H1 (cell line): Measurements from ENCODE around the gene CFAP74. TPM values are rescaled to one million over a fixed set of nuclear protein-coding genes. Genes with fewer than 3 reads are reported as not detected.

Experiments
- CTCF ChIA-PET: fragments of 300-600 bp; sonication (Branson Sonifier 250); formaldehyde crosslinking; loops from one replicate; lab custom pipeline; 2021; ENCODE audit not compliant: partially characterized antibody; lab: Charles Lee
- POLR2A ChIA-PET: fragments of 300-600 bp; sonication (Branson Sonifier 250); formaldehyde crosslinking; loops from one replicate; lab custom pipeline; 2021; ENCODE audit warnings: inconsistent platforms; ENCODE audit not compliant: partially characterized antibody; lab: Charles Lee
- DNase-seq, 2 experiments: peaks; one replicate each; pipeline versions ENCODE4 v3.0.0 to v3.0.0-alpha.2; 2010 to 2022; ENCODE audit warnings: low spot score in 2 of 2, low read depth in 1 of 2, mixed read lengths in 1 of 2
- FAIRE-seq: peaks from 2 replicates; lab custom pipeline; 2011; peaks lifted over from hg19 to GRCh38; lab: Jason Lieb, UNC
- H2AFZ ChIP-seq: 2 replicates; pipeline ENCODE4 v1.8.1; 2012; ENCODE audit warnings: low read length, inconsistent platforms
- H2AK5ac ChIP-seq: 2 replicates; pipeline ENCODE4 v1.6.1; 2013; ENCODE audit warnings: low read depth, low read length
- H2BK120ac ChIP-seq: replicated peaks from 2 replicates; pipeline ENCODE3; 2013; ENCODE audit warnings: low read depth, low read length, inconsistent platforms
- H2BK12ac ChIP-seq: 2 replicates; pipeline ENCODE4 v1.6.1; 2013; ENCODE audit warnings: low read depth, low read length
- H2BK15ac ChIP-seq: 2 replicates; pipeline ENCODE4 v1.6.1; 2013; ENCODE audit warnings: low read length
- H2BK20ac ChIP-seq: 2 replicates; pipeline ENCODE4 v1.6.1; 2013; ENCODE audit warnings: low read length
- H2BK5ac ChIP-seq: 2 replicates; pipeline ENCODE4 v1.6.1; 2013; ENCODE audit warnings: low read depth, low read length
- H3K14ac ChIP-seq: 2 replicates; pipeline ENCODE4 v1.6.1; 2013; ENCODE audit warnings: inconsistent platforms; ENCODE audit not compliant: insufficient read length
- H3K18ac ChIP-seq: 2 replicates; pipeline ENCODE4 v1.6.1; 2013; ENCODE audit warnings: low read length; ENCODE audit errors: extremely low read depth
- H3K23ac ChIP-seq: 2 replicates; pipeline ENCODE4 v1.6.1; 2013; ENCODE audit warnings: inconsistent platforms; ENCODE audit not compliant: insufficient read length
- H3K23me2 ChIP-seq: 2 replicates; pipeline ENCODE4 v1.6.1; 2013; ENCODE audit warnings: low read depth, low read length
- H3K27ac ChIP-seq: 2 replicates; pipeline ENCODE4 v1.6.1; 2011; ENCODE audit warnings: low read depth, low read length, inconsistent platforms
- H3K27me3 ChIP-seq, 4 experiments: replicated peaks in 1 of 4; 1 replicate in 1 of 4; 2 replicates in 3 of 4; pipeline versions ENCODE4 v1.6.1 to v1.8.1; 2011 to 2013; ENCODE audit warnings: low read length in 3 of 4, mild to moderate bottlenecking in 3 of 4, inconsistent platforms in 2 of 4, mixed read lengths in 2 of 4, moderate library complexity in 1 of 4; ENCODE audit not compliant: control insufficient read depth in 3 of 4, insufficient read depth in 3 of 4; ENCODE audit errors: extremely low read depth in 1 of 4
- H3K36me3 ChIP-seq, 4 experiments: 2 replicates each; pipeline versions ENCODE4 v1.6.1 to v1.8.1; 2011 to 2013; ENCODE audit warnings: mild to moderate bottlenecking in 4 of 4, low read length in 3 of 4, moderate library complexity in 2 of 4, control low read depth in 1 of 4, inconsistent platforms in 1 of 4; ENCODE audit not compliant: insufficient read depth in 4 of 4, control insufficient read depth in 2 of 4
- H3K4ac ChIP-seq: replicated peaks from 2 replicates; pipeline ENCODE3; 2013; ENCODE audit warnings: low read length, low read depth, mixed read lengths, inconsistent platforms; ENCODE audit not compliant: insufficient read length
- H3K4me1 ChIP-seq, 4 experiments: replicated peaks in 1 of 4; 1 replicate in 1 of 4; 2 replicates in 3 of 4; pipeline versions ENCODE4 v1.6.1 to v1.8.1; 2011 to 2013; ENCODE audit warnings: low read length in 3 of 4, inconsistent platforms in 2 of 4, mixed read lengths in 1 of 4; ENCODE audit not compliant: insufficient read depth in 4 of 4, control insufficient read depth in 3 of 4
- H3K4me2 ChIP-seq, 2 experiments: 2 replicates each; pipeline versions ENCODE4 v1.6.1 to v1.8.1; 2011 to 2013; ENCODE audit warnings: low read depth in 2 of 2, low read length in 2 of 2, control low read depth in 1 of 2, inconsistent platforms in 1 of 2, mild to moderate bottlenecking in 1 of 2; ENCODE audit not compliant: insufficient read depth in 1 of 2
- H3K4me3 ChIP-seq, 4 experiments: fragments of 200-600, 300-600 bp in 1 of 4; sonication (generic), shearing (Covaris generic), sonication (Bioruptor Twin) in 1 of 4; 2 replicates each; pipeline versions ENCODE4 v1.5.1 to v1.8.1; 2011 to 2016; ENCODE audit warnings: low read length in 4 of 4, low read depth in 3 of 4, control low read depth in 2 of 4, inconsistent platforms in 2 of 4, mild to moderate bottlenecking in 2 of 4, mixed read lengths in 1 of 4, moderate library complexity in 1 of 4; ENCODE audit not compliant: insufficient read depth in 2 of 4; ENCODE audit errors: extremely low read depth in 1 of 4
- H3K56ac ChIP-seq: replicated peaks from 2 replicates; pipeline ENCODE3; 2013; ENCODE audit warnings: low read depth, mild to moderate bottlenecking, mixed read lengths, low read length, inconsistent platforms; ENCODE audit not compliant: insufficient read length
- H3K79me1 ChIP-seq: 2 replicates; pipeline ENCODE4 v1.6.1; 2013; ENCODE audit warnings: low read depth, low read length, control low read depth
- H3K79me2 ChIP-seq, 2 experiments: 2 replicates each; pipeline versions ENCODE4 v1.6.1 to v1.8.1; 2012 to 2013; ENCODE audit warnings: low read length in 2 of 2, mild to moderate bottlenecking in 2 of 2, inconsistent platforms in 1 of 2; ENCODE audit not compliant: insufficient read depth in 2 of 2, control insufficient read depth in 1 of 2
- H3K9ac ChIP-seq, 4 experiments: replicated peaks in 1 of 4; 1 replicate in 1 of 4; 2 replicates in 3 of 4; pipeline versions ENCODE4 v1.6.1 to v1.8.1; 2011 to 2013; ENCODE audit warnings: low read depth in 3 of 4, low read length in 3 of 4, control low read depth in 2 of 4, mild to moderate bottlenecking in 2 of 4, moderate library complexity in 2 of 4, inconsistent platforms in 1 of 4; ENCODE audit errors: extremely low read depth in 1 of 4
- H3K9me3 ChIP-seq, 2 experiments: 2 replicates each; pipeline versions ENCODE4 v1.6.1 to v1.8.1; 2012 to 2013; ENCODE audit warnings: mild to moderate bottlenecking in 2 of 2, moderate library complexity in 2 of 2, control low read depth in 1 of 2, inconsistent platforms in 1 of 2, low read depth in 1 of 2, low read length in 1 of 2, mixed read lengths in 1 of 2; ENCODE audit not compliant: insufficient read depth in 2 of 2
- H4K20me1 ChIP-seq, 2 experiments: replicated peaks in 1 of 2; 2 replicates each; pipeline versions ENCODE3 to v1.8.1; 2011 to 2013; ENCODE audit warnings: inconsistent platforms in 2 of 2, low read length in 2 of 2, mild to moderate bottlenecking in 1 of 2; ENCODE audit not compliant: insufficient read depth in 2 of 2, control insufficient read depth in 1 of 2
- H4K5ac ChIP-seq: 2 replicates; pipeline ENCODE4 v1.6.1; 2013; ENCODE audit warnings: low read length, low read depth, mixed read lengths, inconsistent platforms; ENCODE audit not compliant: insufficient read length
- H4K8ac ChIP-seq: 2 replicates; pipeline ENCODE4 v1.8.0; 2013; ENCODE audit warnings: mild to moderate bottlenecking, moderate library complexity, low read length, inconsistent platforms; ENCODE audit not compliant: insufficient read depth; ENCODE audit errors: extremely low read depth
- H4K91ac ChIP-seq: replicated peaks from 2 replicates; pipeline ENCODE3; 2013; ENCODE audit warnings: low read length, mixed read lengths, inconsistent platforms; ENCODE audit not compliant: insufficient read length
- FOSL1 ChIP-seq: IDR thresholded peaks from 2 replicates; pipeline ENCODE4 v1.6.1; 2011; ENCODE audit warnings: mild to moderate bottlenecking, low read depth, low read length, moderate library complexity; ENCODE audit not compliant: insufficient read depth
- KDM1A ChIP-seq: fragments of 200-600, 300-600 bp; sonication (generic); IDR thresholded peaks from 2 replicates; pipeline ENCODE4 v1.7.1; 2016; ENCODE audit warnings: mild to moderate bottlenecking, low read length, borderline replicate concordance
- POLR2A ChIP-seq, 2 experiments: IDR thresholded peaks; 1 replicate in 1 of 2; 2 replicates in 1 of 2; pipeline ENCODE4 v1.6.1; 2011; ENCODE audit warnings: low read depth in 2 of 2, low read length in 2 of 2, mild to moderate bottlenecking in 2 of 2; ENCODE audit errors: control extremely low read depth in 1 of 2
- SIN3A ChIP-seq, 2 experiments: IDR thresholded peaks in 1 of 2; conservative IDR thresholded peaks in 1 of 2; 2 replicates each; pipeline ENCODE4 v1.6.1; 2011 to 2012; ENCODE audit warnings: low read length in 2 of 2, improper control_type of control experiment in 1 of 2, low read depth in 1 of 2, mild to moderate bottlenecking in 1 of 2
- TCF12 ChIP-seq: IDR thresholded peaks from 2 replicates; pipeline ENCODE4 v1.6.1; 2011; ENCODE audit warnings: low read depth, mild to moderate bottlenecking, low read length
- WGBS, 2 experiments: shearing (Covaris generic) in 1 of 2; methylation state at CpG; one replicate each; pipeline versions ENCODE4 v1.1.6 to v1.1.7; 2013 to 2015; ENCODE audit warnings: low lambda C conversion rate in 2 of 2, mixed read lengths in 2 of 2, inconsistent platforms in 1 of 2, low coverage in 1 of 2, missing lambda C conversion rate in 1 of 2; ENCODE audit not compliant: insufficient replicate concordance in 2 of 2, insufficient coverage in 1 of 2, insufficient read length in 1 of 2; ENCODE audit errors: extremely low coverage in 1 of 2, missing lambda C conversion rate in 1 of 2; 5-methylcytosine and 5-hydroxymethylcytosine counted together
- polyA plus RNA-seq, 7 experiments: library from polyadenylated mRNA; depleted of rRNA in 3 of 7; stranded (reverse) in 5 of 7; unstranded in 2 of 7; fragments of >200 nt in 5 of 7; fragments of 200-250 nt in 2 of 7; gene quantifications; 1 replicate in 5 of 7; 2 replicates in 1 of 7; 4 replicates in 1 of 7; pipeline versions ENCODE4 v1.2.1 to v1.2.3, GENCODE V29; 2011 to 2013; ENCODE audit warnings: missing spikeins in 2 of 7, mixed read lengths in 2 of 7
- total RNA-seq: library from RNA; stranded (reverse); fragmentation: NEBNext Ultra II Directional; extraction: Animal tissue kit (Norgen Biotek cat#: 25700); gene quantifications from 2 replicates; pipeline ENCODE4 v1.2.1, GENCODE V29; 2021
- TF ChIP-seq, protein P1 (sequence below): IDR thresholded peaks from 2 replicates; pipeline ENCODE4 v1.6.1; 2011; ENCODE audit warnings: low read depth, mild to moderate bottlenecking, low read length; ENCODE audit not compliant: insufficient read depth

CFAP74 gene
- total and polyA plus RNA-seq, 2 of the 8 experiments (the other 6 are each of a cell fraction or from before 2014, with no cell fraction given): 0.09 to 0.20 TPM

DNA sequence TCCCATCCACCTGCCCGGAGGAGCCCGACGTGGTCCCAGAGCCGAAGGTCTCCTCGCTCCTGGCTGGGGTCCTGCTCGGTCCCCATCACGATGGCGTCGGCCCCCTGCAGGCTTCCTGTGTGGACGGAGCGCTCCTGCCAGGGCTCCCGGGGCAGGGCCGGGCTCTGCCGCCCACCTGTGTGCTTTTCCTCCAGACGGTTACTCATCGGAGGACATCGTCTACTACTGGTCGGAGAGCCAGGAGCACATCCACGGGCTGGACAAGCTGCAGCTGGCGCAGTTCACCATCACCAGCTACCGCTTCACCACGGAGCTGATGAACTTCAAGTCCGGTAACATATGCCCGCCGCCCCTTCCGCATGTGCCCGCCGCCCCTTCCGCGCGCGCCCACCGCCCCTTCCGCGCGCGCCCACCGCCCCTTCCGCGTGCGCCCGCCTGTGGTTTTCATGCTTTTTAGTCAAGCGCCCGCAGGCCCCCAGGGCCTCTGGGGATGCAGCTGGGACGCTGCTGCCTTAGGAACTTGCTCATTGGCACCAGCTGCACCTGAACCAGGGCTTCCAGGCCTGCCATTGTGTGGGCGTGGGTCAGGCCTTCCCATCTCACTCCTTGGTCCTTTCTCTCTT lies 24.5 kb upstream of the CFAP74 start:
- H2BK5ac ChIP-seq: no peak overlapping the region
- no peaks in the 10 kb centered on the region for H3K27me3 ChIP-seq
- FAIRE-seq (no peak), DNase-seq (no peak)
- no peaks in the 10 kb centered on the region for H3K23me2 ChIP-seq
- H3K9ac ChIP-seq: no peak overlapping the region
- no peak overlapping the region for H3K14ac ChIP-seq
- H2BK120ac ChIP-seq: no peak overlapping the region
- no peak overlapping the region for H4K91ac ChIP-seq
- H3K79me2 ChIP-seq: no peaks in the 10 kb centered on the region
- peaks cover 0 to 6% (median 3%) of the 10 kb centered on the region in 4 experiments; a peak in 3 of 7 replicates for H3K4me1 ChIP-seq
- H2AFZ ChIP-seq: no peak overlapping the region
- CTCF ChIA-PET: interaction anchor here (0.6 to 8.8 kb wide), 5 partner anchors 17 to 99 kb away, joined by 3 to 92 read pairs (median 5); no protein-coding TSS in a partner anchor
- no peak overlapping the region for H3K4me2 ChIP-seq
- H2BK20ac ChIP-seq: no peak overlapping the region
- no peaks in the 10 kb centered on the region for H3K9me3 ChIP-seq
- peak overlapping the region; percentile 51; the same call in 1 of the 2 replicates for H4K8ac ChIP-seq
- no peak overlapping the region for H3K4me3 ChIP-seq
- H3K56ac ChIP-seq: no peak overlapping the region
- H4K5ac ChIP-seq: no peak overlapping the region
- H3K36me3 ChIP-seq: no peaks in the 10 kb centered on the region
- POLR2A ChIA-PET: interaction anchor here (3.1 kb wide), 1 partner anchor 8 kb away, joined by 11 read pairs; the partner anchor contains the start of gene GABRD
- H2BK15ac ChIP-seq: no peak overlapping the region
- H3K4ac ChIP-seq: no peak overlapping the region
- no peak overlapping the region for H3K23ac ChIP-seq
- H3K27ac ChIP-seq: no peak overlapping the region
- no peak overlapping the region for H2AK5ac ChIP-seq
- no peak overlapping the region for H3K18ac ChIP-seq
- H4K20me1 ChIP-seq: no peaks in the 10 kb centered on the region
- 94% methylated on average over 36 of the region's 46 CpGs; no CpG with 5 or more reads in 1 of the 2 experiments for WGBS, 2 experiments
- no peak overlapping the region for H2BK12ac ChIP-seq
- no peaks in the 10 kb centered on the region for H3K79me1 ChIP-seq
- TF ChIP-seq TCF12 (no peak), SIN3A (conservative IDR thresholded peaks at IDR 0.05 in 1 of 2, IDR thresholded peaks at IDR 0.05 in 1 of 2; ENCODE audit: low read depth in 1 of 2, low read length in 2 of 2) (no peak), POLR2A (IDR thresholded peaks at IDR 0.05; ENCODE audit: control extremely low read depth in 1 of 2, low read depth in 2 of 2, low read length in 2 of 2) (no peak), FOSL1 (no peak), KDM1A (no peak)
- TF ChIP-seq, protein P1, sequence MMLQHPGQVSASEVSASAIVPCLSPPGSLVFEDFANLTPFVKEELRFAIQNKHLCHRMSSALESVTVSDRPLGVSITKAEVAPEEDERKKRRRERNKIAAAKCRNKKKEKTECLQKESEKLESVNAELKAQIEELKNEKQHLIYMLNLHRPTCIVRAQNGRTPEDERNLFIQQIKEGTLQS: no peak
- TF ChIP-seq, all 59 proteins: peak for 0
